ENCODE results near the gene LAMC3.

Gene LAMC3

GRCh38 chr9:131048820-131049219 lies 39.8 kb downstream of the LAMC3 start:
- no peak for DNase-seq

- DNase-seq = no peak
Measured at GRCh38 chr9:131049829-131050715, 41.1 kb downstream of the LAMC3 start.

GRCh38 chr9:131050831-131051230 lies 41.9 kb downstream of the LAMC3 start:
- DNase-seq = no peak

GRCh38 chr9:131051592-131052517 lies 42.9 kb downstream of the LAMC3 start:
- no peak for DNase-seq

- DNase-seq = no peak
Measured at GRCh38 chr9:131053896-131054295, 44.9 kb downstream of the LAMC3 start.

GRCh38 chr9:131056781-131057506 lies 48.0 kb downstream of the LAMC3 start:
- no peak for DNase-seq

GRCh38 chr9:131060900-131061630 lies 52.1 kb downstream of the LAMC3 start:
- DNase-seq = no peak

GRCh38 chr9:131062969-131063368 lies 54.0 kb downstream of the LAMC3 start:
- no peak for DNase-seq

- no peak for DNase-seq
Measured at GRCh38 chr9:131065599-131065998, 56.6 kb downstream of the LAMC3 start.

GRCh38 chr9:131067625-131068024 lies 58.7 kb downstream of the LAMC3 start:
- no peak for DNase-seq

GRCh38 chr9:131068076-131068816 lies 59.3 kb downstream of the LAMC3 start:
- DNase-seq = no peak

GRCh38 chr9:131069699-131070098 lies 60.7 kb downstream of the LAMC3 start:
- no peak for DNase-seq

GRCh38 chr9:131072107-131072870 lies 63.3 kb downstream of the LAMC3 start:
- DNase-seq = no peak

GRCh38 chr9:131072871-131073237 lies 63.9 kb downstream of the LAMC3 start:
- DNase-seq = no peak

GRCh38 chr9:131076347-131077195 lies 67.6 kb downstream of the LAMC3 start:
- no peak for DNase-seq

GRCh38 chr9:131078427-131079366 lies 69.7 kb downstream of the LAMC3 start:
- DNase-seq = no peak

- no peak for DNase-seq
Measured at GRCh38 chr9:131080589-131080988, 71.6 kb downstream of the LAMC3 start.

GRCh38 chr9:131081868-131082267 lies 72.9 kb downstream of the LAMC3 start:
- DNase-seq = no peak

Data from SIG-M5 (cell line).